Ovary (tissue), 3 donors: ENCODE results near the gene RAI14.

Experiments
- CTCF ChIP-seq, 3 donors: fragments of 450-650 bp in 2 of 3; fragments of 200-600 bp in 1 of 3; IDR thresholded peaks; one replicate each; pipeline versions ENCODE4 v1.5.1 to v1.8.0; 2016 to 2022; ENCODE audit warnings: antibody characterized with exemption in 3 of 3, mild to moderate bottlenecking in 1 of 3
- POLR2A ChIP-seq: fragments of 450-650 bp; IDR thresholded peaks from one replicate; pipeline ENCODE4 v1.6.1; 2017; ENCODE audit warnings: antibody characterized with exemption, mild to moderate bottlenecking, moderate library complexity
- donor health status: DM: no; HTN: no; CAD: no.

GRCh38 chr5:34848230-34848629 is 192.1 kb downstream of the RAI14 start:
- TF ChIP-seq CTCF (IDR thresholded peaks at IDR 0.05) (no peak), POLR2A (no peak)
